ENCODE measurements around the gene GSTA3.
A peak's percentile ranks its signal among the peaks of the same experiment; 100 is the strongest.
"Not testable (repeated sequence)": the region's sequence is repeated elsewhere in the genome, so short reads cannot be mapped to it uniquely, and the experiment has no call there.

GSTA3 gene

DNA sequence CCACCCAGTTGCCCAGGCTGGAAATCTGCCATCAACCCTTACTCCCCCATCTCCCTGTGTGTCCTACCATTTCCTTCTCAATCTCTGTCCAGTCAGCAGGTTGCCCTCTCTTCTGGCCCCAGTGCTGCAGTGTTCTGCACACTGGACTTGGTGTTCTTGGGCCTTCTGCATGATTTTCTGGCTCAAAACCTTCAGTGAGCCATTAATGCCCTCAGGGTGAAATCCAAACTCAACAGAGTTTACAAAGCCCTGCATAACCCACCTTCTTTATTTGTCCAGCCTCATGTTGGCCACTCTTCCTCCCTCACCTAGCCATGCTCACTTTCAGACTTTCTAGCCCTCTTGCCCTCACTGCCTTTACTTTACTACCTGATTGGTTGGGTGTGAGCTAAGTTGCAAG lies 5.0 kb upstream of the GSTA3 start:
- DNase-seq (ENCODE audit: low read depth in 2 of 2, low spot score in 1 of 2): no peak

DNA sequence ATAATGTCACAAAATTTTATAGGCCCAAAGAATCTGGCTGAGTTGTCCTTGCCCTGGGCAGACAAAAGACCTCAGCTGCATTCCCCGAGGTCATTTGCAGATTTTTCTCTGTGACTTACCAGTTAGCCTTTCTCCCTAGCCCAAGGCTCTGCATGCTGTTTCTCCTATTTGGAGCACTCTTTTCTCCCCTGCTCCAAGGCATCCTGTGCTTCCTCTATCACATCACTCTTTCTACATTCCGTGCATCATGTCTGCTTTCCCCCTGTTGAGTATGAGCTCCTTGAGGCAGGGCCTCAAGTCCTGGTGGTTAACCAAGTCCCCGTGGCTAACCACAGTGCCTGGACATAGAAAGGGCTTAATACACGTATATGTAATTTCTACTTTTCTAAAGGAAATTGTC lies 593 bp upstream of the GSTA3 start:
- no peak for DNase-seq (ENCODE audit: low read depth in 2 of 2, low spot score in 1 of 2)

DNA sequence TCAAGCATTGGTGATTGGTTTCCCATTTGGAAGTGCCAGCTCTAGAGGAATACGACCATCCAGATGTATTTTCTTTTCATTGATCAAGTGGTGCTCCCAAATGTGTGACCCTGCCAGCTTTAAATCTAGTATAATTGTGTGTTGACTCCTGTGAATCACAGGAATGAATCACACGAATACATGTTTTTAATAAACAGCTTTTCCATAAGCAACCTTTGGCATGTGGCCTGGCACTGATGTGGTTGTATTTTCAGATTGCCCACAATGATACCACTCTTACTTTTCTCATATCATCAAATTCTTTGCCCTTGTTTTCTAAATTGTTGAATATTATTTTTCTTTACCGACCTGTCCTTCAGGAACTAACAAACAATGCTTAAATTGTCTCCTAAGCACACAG lies 367 bp downstream of the GSTA3 start:
- no peak for DNase-seq (ENCODE audit: low read depth in 2 of 2, low spot score in 1 of 2)

DNA sequence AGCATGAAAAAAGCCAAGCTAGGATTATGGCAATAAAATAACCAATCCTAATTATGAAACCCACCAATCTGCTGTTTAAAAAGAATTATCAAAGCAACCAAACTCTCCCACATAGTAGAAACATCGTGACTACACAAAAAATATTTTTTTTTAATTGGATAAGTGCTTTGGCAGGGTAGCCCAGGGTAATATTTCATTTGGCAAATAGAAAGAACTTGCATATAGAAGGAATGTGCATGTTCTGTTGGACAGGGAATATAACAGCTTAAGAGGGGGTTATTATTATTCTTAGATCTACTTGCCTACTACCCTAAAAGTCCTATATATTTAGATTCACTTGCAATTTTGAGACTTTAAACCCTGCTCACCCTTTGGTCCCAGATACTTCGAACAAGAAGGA lies 972 bp downstream of the GSTA3 start:
- DNase-seq (ENCODE audit: low read depth in 2 of 2, low spot score in 1 of 2): no peak

DNA sequence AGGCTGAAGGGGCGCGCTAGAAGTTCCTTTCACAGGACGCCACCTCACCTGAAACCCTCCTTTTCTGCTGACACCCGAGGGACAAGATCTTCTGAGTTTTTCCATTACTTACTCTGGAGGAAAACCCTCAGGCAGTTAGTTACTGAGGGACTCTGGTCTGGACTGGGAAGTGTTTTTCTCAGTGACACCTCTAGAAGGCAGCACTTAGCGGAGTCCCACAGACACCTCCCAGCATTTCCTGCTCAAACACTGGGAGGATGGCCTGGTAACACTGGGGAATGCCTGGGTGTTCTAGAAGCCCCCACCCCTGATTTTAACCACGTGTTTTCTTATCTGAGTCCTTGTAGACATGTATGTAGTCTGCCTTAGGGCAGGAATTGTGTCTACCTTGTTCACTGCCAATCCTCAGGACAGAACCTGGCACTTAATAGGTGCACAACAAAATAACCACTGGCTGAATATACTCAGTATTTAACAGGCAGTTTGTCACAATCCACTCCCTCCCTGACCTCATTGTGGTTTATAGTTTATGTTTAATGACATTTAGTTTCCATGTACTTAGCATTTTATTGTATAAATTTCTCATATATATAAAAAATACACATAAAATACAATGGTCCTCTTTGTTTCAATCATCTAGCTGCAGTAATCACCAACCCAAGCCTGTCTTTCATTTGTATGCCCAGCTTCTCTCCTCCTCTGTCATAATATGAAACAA lies 4.8 kb downstream of the GSTA3 start:
- no peak for DNase-seq (ENCODE audit: low read depth in 2 of 2, low spot score in 1 of 2)

DNA sequence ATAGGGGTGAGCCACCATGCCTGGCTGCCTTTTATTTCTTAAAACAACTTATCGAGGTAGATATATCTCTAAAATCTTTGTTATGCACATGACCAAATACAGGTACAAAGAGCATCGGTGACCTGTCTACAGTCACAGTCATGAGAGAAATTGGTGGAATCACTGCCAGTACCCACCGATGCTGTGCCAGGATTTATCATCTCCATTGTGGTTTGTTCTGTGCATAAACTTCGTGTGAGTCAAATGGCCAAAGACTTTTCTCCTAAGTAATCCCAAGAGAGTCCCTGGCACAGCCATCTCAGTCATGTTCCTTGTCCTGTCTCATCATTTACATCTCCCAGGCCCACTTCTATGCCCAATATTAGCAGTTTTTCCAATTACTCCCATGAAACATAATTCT lies 9.0 kb downstream of the GSTA3 start:
- DNase-seq (ENCODE audit: low read depth in 2 of 2, low spot score in 1 of 2): no peak

DNA sequence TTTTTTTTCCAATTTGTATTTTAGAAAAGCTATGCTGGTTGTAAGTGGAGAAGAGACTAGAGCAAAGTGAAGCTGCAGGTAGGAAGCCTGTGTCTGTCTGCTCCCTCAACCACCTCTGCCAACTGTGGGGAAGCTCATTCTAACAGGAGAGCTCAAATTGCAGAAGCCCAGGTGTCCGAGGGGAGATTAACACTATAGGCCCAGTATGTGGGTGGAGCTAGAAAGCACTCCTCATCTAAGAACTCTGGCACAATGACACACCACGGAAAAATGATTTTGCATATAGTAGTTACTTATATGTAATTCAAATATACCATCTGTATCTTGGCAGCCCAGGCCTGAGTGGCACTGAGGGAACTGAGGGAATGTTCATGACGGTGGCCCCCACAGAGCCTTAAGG lies 13.7 kb downstream of the GSTA3 start:
- DNase-seq (ENCODE audit: low read depth in 2 of 2, low spot score in 1 of 2): not testable (repeated sequence)

DNA sequence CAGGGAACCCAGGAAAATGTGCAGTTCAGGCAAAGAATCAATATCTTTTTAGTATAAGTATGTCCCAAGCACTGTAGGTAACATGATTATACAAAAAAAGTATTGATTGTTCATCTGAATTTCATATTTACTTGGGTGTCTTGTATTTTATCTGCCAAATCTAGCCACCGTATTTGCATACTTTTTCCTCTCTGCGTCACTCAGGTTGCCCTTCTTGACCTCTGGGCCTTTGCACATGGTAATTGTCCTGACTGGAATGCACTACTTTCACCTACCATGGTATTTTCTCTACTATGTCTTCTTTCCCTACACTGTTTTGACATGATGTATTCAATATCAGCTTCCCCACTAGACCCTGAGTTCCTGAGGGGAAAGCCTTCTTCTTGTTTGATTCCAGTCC lies 15.2 kb downstream of the GSTA3 start:
- no peak for DNase-seq (ENCODE audit: low read depth in 2 of 2, low spot score in 1 of 2)

DNA sequence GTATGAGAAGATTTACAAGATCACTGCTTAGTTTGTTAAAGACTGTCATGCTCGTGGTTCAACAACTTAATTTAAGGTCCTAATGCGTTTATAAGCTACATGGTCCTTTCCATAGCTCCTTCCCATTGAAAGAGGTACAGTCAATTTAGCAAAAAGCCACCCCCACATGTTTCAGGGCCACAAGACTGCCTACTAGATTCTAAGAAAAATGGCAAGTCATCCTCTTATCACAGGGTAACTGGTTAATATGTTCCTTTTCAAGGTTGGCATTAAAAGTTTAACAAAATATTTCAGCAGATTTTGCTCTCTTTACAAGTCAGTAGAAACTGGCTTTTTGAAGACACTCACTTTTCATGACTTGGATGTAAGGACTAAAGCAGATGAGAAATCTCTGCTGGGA lies 15.7 kb downstream of the GSTA3 start:
- DNase-seq (ENCODE audit: low read depth in 2 of 2, low spot score in 1 of 2): no peak

DNA sequence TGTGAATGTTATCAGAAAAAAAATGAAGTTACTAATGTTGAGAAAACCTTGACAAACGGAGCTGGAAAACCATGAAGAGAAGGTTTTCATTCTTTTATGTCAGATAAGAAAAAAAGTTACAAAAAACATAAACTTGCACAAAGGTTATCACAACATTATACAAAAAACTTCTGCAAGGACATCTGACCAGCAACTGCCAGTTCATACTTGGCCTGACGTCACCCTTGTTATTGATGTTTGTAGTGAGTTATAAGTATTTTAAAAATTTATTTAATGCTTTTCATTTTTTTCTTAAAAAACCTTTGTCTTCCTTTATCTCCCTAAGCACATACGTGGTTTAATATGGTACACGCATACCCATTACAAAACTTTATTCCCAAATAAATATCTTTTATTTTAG lies 16.3 kb downstream of the GSTA3 start:
- DNase-seq (ENCODE audit: low read depth in 2 of 2, low spot score in 1 of 2): no peak

DNA sequence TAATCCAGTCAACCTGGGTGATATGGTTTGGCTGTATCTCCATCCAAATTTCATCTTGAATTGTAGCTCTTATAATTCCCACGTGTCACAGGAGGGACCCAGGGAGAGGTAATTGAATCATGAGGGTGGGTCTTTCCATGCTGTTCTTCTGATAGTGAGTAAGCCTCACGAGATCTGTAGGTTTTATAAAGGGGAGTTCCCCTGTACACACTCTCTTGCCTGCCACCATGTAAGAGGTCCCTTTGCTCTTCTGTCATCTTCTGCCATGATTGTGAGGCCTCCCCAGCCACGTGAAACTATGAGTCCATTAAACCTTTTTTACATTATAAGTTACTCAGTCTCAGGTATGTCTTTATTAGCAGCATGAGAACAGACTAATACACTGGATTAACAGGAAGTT lies 19.5 kb downstream of the GSTA3 start:
- DNase-seq (ENCODE audit: low read depth in 2 of 2, low spot score in 1 of 2): no peak

DNA sequence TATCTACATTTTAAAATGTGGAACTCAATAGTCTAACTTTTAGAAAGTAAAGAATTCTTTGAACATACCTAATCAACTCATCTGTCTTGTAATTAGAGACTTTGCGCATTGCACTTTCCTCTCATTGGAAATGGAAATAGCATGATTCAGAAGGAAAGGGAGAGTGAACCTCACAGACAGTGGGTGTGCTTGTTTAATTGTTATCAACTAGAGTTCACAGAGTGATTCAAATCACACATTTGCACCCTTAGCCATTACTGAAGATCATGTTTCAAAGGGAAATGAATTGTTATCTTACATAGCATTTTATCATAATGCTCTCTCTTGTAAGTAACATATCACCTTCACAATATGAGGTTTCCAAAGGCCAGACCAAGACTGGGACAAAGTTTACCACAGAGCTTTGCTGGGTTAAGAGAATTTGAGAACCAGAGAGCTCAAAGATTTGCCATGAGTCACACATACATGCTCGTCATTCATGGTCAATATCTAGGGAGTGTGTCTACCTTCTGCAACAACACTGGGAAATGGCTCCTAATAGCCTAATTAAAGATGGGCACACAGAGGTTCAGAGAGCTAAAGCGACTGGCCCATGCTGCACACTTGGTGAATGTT lies 21.5 kb downstream of the GSTA3 start:
- no peak for DNase-seq (ENCODE audit: low read depth in 2 of 2, low spot score in 1 of 2)

DNA sequence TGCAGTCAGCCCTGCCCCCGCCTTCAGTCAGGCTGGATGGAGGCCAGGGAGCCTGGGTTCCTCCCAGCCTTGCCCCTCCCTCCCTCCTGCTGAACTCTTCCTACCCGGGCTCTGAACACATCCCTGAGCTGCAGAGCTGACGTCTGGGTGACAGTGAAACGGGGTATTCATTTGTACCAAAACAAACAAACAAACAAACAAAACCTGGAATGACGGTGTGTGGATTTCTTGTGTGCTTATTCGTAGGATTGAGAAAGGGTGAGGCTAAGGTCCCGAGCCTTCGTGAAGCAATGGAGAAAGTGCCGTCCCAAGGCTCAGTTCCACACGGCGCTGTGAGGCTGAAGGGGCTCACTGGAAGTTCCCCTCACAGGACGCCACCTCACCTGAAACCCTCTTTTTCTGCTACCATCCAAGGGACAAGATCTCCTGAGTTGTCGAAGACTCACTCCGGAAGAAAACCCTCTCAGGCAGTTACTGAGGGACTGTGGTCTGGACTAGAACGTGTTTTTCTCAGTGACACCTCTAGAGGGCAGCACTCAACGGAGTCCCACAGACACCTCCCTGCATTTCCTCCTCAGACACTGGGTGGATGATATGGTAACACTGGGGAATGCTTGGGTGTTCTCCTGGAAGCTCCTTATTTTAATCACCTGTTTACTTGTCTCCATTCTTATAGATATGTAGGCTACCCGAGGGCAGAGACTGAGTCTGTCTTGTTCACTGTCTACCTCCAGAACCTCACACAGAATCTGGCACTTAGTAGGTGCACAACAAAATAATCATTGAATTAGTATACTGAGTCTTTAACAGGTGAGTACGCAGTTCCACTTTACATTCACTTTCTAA lies 27.3 kb downstream of the GSTA3 start:
- DNase-seq (ENCODE audit: low read depth in 2 of 2, low spot score in 1 of 2): peak; percentile 21 to 24

DNA sequence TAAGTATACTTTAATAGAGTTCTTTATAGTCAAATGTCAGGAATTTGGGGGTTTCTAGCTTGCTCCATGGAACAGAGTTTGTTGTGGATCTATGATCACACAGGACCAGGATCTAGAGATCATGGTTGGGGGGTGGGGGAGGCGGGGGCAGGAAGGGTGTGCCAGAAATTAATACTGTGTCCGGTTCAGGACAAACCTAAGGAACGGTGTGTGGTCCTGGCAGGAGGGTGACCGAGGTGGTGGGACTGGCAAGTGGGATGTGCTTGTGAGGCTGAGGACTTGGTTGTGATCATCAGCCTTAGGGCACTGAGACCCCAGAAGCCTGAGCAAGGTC lies 27.9 kb downstream of the GSTA3 start:
- no peak for DNase-seq (ENCODE audit: low read depth in 2 of 2, low spot score in 1 of 2)

DNA sequence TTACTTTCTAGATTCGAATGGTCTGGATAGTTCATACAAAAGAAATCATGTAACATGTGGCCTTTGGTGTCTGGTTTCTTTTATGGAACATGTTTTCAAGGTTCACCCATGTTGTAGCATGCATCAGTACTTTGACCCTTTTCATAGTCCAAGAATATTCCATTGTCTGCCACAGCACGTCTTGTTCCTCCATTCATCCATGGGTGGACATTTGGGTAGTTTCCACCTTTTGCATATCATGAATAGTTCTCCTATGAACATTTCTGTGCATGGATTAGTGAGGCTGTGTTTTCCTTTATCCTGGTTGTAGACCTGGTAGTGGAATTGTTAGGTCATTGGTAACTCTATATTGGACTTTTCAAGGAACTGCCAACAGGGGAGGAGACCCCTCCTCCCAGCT lies 31.7 kb downstream of the GSTA3 start:
- no peak for DNase-seq (ENCODE audit: low read depth in 2 of 2, low spot score in 1 of 2)

DNA sequence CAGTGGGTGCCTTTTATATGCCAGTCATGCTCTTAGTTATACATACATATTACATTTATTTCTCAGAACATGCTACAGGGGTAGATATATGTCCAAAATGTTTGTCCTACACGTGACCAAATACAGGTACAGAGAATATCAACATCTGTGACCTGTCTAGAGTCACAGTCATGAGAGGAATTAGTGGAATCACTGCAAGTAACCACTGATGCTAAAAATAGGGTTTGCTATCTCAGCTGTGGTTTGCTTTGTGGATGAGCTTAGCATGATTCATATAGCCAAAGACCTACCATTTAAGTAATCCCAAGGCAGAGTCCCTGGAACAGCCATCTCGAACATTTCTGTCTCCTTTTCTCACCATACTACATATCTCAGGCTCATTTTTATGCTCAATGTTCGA lies 32.3 kb downstream of the GSTA3 start:
- no peak for DNase-seq (ENCODE audit: low read depth in 2 of 2, low spot score in 1 of 2)

DNA sequence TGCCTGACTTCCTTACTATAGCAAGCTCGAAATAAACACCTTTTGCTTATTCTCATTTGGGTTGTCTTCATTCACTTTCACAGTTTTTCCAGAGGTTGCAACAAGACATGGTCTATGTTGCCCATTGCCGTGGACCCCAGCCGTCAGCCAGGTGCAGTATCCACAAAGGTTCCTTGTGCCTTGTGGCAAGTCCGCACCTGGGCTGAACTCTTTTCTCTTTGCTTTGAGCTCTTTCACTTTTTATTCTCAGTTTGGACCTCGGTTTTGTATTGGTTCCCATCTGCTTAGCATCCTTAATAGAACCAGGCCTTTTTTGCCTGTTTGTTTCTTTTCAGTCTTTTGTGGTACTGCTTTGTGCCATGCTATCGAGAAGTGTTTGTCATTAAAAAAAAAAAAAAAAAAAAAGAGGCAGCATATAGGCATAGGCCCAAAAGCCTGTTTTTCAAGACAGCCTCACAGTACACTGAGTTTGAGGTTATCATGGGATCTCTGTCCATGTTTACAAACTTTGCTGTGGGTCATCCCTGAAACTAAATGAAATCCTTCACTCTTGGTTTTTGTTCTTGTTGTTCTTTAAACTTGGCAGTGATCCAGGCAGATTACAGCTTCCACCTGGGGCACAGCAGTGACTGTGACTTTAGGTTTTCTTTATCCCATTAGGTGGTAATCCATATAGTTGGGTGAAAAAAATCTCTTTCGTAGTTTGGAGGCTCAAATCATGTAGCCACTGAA lies 33.3 kb downstream of the GSTA3 start:
- DNase-seq (ENCODE audit: low read depth in 2 of 2, low spot score in 1 of 2): no peak

DNA sequence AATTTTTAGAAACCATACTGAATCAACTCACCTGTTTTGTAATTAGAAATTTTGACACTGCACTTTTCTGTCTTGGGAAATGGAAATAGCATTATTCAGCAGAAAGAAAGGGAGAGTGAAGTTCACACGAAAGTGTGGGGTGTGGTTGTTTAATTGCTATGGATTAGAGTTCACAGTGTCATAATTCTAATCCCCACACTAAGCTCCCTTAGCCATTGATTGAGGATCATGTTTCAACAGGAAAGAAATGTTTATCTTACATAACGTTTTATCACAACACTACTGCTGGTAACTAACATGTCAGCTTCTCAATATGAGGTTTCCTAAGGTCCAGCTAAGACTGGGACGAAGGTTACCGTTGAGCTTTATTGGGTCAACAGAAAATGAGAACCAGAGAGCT lies 37.5 kb downstream of the GSTA3 start:
- DNase-seq (ENCODE audit: low read depth in 2 of 2, low spot score in 1 of 2): no peak

DNA sequence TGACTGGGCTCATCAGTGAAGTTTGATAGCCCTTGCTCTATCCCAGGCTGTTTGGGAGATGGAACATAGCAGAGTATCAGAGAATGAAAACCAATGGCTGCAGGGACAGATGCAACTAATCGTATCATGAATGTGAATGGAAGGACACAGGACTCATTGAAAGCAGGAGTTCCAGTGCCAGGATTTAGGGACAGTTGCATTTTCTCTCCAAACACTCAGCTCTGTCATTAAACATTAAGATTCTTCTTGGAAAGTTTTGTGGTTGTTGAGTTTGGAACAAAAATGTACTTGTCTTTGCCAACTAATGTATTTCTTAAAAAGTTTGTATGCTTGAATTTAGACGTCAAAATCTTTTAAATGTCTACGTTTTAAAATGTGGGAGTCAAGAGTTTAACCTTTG lies 37.9 kb downstream of the GSTA3 start:
- no peak for DNase-seq (ENCODE audit: low read depth in 2 of 2, low spot score in 1 of 2)

DNA sequence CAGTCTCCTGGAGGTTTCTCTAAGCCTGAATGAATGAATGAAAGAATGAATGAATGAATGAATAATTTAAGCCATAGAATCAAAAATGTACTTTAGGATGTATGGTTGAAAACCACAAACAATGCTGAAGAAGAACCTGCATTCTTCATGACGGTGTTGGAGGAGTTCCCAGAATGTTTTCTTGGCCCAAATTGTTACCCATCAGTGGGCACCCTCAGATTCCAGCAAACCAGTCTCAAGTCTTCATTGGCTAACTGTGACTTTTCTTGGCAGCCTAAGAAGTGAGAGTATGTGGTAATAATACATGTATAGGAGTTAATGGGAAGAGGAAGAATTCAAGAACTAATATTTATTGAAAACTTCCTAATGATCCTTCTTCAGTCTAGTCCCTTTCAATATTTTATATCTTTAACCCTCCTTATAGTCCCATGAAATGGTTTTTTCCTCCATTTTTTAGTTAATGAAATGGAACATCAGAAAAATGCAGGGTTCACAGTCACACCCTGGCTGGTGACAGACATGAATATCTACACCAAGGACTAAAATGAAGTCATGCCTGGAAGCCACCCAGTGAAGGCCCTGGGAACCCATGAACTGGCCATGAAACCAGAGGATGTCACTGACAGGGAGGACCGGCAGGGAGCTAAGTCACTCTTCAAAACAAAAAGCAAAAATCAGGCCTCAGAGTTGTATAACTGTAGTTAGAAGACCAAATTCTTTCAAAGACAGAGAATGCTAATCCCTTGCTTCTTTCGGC lies 39.0 kb downstream of the GSTA3 start:
- DNase-seq (ENCODE audit: low read depth in 2 of 2, low spot score in 1 of 2): not testable (repeated sequence)

DNA sequence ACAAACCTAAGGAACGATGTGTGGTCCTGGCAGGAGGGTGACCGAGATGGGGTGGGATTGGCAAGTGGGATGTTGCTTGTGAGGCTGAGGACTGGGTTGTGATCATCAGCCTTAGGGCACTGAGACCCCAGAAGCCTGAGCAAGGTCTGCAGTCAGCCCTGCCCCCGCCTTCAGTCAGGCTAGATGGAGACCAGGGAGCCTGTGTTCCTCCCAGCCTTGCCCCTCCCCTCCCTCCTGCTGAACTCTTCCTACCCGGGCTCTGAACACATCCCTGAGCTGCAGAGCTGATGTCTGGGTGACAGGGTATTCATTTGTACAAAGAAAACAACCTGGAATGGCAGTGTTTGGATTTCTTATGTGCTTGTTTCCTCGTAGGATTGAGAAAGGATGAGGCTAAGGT lies 40.6 kb downstream of the GSTA3 start:
- not testable (repeated sequence) for DNase-seq (ENCODE audit: low read depth in 2 of 2, low spot score in 1 of 2)

Data from stimulated activated CD8-positive, alpha-beta memory T cell treated with anti-CD3 and anti-CD28 coated beads, Interleukin-4, amount 100 ng/mL, for 4 hours (primary cell).